ENCODE measurements around the gene ZNF846.
"Not testable (repeated sequence)": the region's sequence is repeated elsewhere in the genome, so short reads cannot be mapped to it uniquely, and the experiment has no call there.

ZNF846 gene

GRCh38 chr19:9784163-9784496 lies 15.6 kb upstream of the ZNF846 start:
- peak; percentile 71 for DNase-seq (ENCODE audit: low read depth)

GRCh38 chr19:9782338-9782737 lies 13.8 kb upstream of the ZNF846 start:
- peak; percentile 27 for DNase-seq (ENCODE audit: low read depth)

- peak; percentile 35 for DNase-seq (ENCODE audit: low read depth)
These were observed 10.7 kb downstream of the ZNF846 start for GRCh38 chr19:9757544-9758501.

- DNase-seq (ENCODE audit: low read depth) = no peak
These were observed 15.7 kb downstream of the ZNF846 start for GRCh38 chr19:9752701-9753443.

GRCh38 chr19:9751446-9751845 lies 17.1 kb downstream of the ZNF846 start:
- DNase-seq (ENCODE audit: low read depth) = no peak

- no peak for DNase-seq (ENCODE audit: low read depth)
These were observed 26.9 kb downstream of the ZNF846 start for GRCh38 chr19:9741476-9742171.

GRCh38 chr19:9735986-9736385 lies 32.6 kb downstream of the ZNF846 start:
- no peak for DNase-seq (ENCODE audit: low read depth)

GRCh38 chr19:9730056-9730455 lies 38.5 kb downstream of the ZNF846 start:
- DNase-seq (ENCODE audit: low read depth) = not testable (repeated sequence)

- DNase-seq (ENCODE audit: low read depth) = no peak
These were observed 39.4 kb downstream of the ZNF846 start for GRCh38 chr19:9729162-9729561.

GRCh38 chr19:9727644-9728043 lies 40.9 kb downstream of the ZNF846 start:
- peak; percentile 5 for DNase-seq (ENCODE audit: low read depth)

GRCh38 chr19:9725508-9726201 lies 42.9 kb downstream of the ZNF846 start:
- DNase-seq (ENCODE audit: low read depth) = not testable (repeated sequence)

- DNase-seq (ENCODE audit: low read depth) = no peak
These were observed 44.4 kb downstream of the ZNF846 start for GRCh38 chr19:9724157-9724556.

- DNase-seq (ENCODE audit: low read depth) = no peak
These were observed 46.7 kb downstream of the ZNF846 start for GRCh38 chr19:9721861-9722260.

- no peak for DNase-seq (ENCODE audit: low read depth)
These were observed 48.0 kb downstream of the ZNF846 start for GRCh38 chr19:9720541-9720940.

GRCh38 chr19:9711815-9712214 lies 56.7 kb downstream of the ZNF846 start:
- no peak for DNase-seq (ENCODE audit: low read depth)

GRCh38 chr19:9709305-9709704 lies 59.2 kb downstream of the ZNF846 start:
- no peak for DNase-seq (ENCODE audit: low read depth)

- DNase-seq (ENCODE audit: low read depth) = no peak
These were observed 62.7 kb downstream of the ZNF846 start for GRCh38 chr19:9705836-9706235.

GRCh38 chr19:9702186-9702585 lies 66.4 kb downstream of the ZNF846 start:
- no peak for DNase-seq (ENCODE audit: low read depth)

Measured in amniotic epithelial cell (primary cell).